Ovary (tissue), 3 donors: ENCODE data around the gene FHOD3.

Experiments
- POLR2A ChIP-seq: fragments of 450-650 bp; IDR thresholded peaks from one replicate; pipeline ENCODE4 v1.6.1; 2017; ENCODE audit warnings: antibody characterized with exemption, mild to moderate bottlenecking, moderate library complexity
- TF ChIP-seq, protein P1 (sequence below), 3 donors: fragments of 450-650 bp in 2 of 3; fragments of 200-600 bp in 1 of 3; IDR thresholded peaks; one replicate each; pipeline versions ENCODE4 v1.5.1 to v1.8.0; 2016 to 2022; ENCODE audit warnings: antibody characterized with exemption in 3 of 3, mild to moderate bottlenecking in 1 of 3
- donor health status: DM: no; HTN: no; CAD: no.

DNA sequence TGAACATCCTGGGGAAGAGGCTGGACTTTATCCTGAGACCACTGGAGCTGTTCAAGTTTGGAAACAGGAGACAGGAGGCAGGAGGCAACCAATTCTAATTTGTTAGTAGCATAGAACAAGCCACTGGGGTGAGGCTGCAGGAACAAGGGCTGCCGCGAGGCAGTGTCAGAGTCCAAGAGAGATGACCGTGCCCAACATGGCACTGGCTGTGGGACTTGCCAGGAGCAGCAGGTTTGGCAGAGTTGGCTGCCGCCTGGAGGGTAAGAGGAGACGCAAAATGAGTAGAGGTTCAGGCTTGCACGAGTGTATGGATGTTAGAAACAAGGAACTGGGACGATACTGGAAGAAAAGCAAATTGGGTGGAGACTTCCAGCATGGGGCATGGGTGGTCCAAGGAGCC is 362.8 kb downstream of the FHOD3 start:
- TF ChIP-seq, protein P1, sequence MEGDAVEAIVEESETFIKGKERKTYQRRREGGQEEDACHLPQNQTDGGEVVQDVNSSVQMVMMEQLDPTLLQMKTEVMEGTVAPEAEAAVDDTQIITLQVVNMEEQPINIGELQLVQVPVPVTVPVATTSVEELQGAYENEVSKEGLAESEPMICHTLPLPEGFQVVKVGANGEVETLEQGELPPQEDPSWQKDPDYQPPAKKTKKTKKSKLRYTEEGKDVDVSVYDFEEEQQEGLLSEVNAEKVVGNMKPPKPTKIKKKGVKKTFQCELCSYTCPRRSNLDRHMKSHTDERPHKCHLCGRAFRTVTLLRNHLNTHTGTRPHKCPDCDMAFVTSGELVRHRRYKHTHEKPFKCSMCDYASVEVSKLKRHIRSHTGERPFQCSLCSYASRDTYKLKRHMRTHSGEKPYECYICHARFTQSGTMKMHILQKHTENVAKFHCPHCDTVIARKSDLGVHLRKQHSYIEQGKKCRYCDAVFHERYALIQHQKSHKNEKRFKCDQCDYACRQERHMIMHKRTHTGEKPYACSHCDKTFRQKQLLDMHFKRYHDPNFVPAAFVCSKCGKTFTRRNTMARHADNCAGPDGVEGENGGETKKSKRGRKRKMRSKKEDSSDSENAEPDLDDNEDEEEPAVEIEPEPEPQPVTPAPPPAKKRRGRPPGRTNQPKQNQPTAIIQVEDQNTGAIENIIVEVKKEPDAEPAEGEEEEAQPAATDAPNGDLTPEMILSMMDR (IDR thresholded peaks at IDR 0.05) = no peak
- no peak for TF ChIP-seq POLR2A
